OCI-LY3 (cell line): ENCODE results near the gene NRK.

Experiments
- EZH2phosphoT487 ChIP-seq: fragments of 200-600 bp; shearing (Covaris generic); IDR thresholded peaks from 2 replicates; pipeline ENCODE4 v1.6.1; 2018; ENCODE audit warnings: antibody characterized with exemption, mixed run types, low read depth
- TF ChIP-seq, protein P1 (sequence below): fragments of 200-600, 300-600 bp; sonication (generic); IDR thresholded peaks from 2 replicates; pipeline ENCODE4 v1.5.1; 2014; ENCODE audit warnings: antibody characterized with exemption, low read length, low read depth

DNA sequence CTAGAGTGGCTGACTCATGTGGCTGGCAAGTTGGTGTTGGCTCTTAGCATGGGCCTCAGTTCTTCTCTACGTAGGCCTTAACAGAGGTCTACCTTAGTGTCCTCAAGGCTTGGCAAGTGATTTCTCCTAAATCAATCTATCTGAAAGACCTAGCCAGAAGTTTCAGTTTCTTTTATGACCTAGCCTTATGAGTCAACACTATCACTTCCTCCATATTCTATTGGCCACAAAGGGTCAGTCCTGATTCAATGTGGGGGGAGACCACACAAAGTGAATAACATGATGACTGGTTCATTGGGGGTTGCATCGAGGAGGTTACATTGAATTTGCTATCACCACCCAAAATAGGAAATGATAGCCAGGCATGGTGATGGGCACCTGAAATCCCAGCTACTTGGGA is 5.8 kb upstream of the NRK start:
- TF ChIP-seq, protein P1, sequence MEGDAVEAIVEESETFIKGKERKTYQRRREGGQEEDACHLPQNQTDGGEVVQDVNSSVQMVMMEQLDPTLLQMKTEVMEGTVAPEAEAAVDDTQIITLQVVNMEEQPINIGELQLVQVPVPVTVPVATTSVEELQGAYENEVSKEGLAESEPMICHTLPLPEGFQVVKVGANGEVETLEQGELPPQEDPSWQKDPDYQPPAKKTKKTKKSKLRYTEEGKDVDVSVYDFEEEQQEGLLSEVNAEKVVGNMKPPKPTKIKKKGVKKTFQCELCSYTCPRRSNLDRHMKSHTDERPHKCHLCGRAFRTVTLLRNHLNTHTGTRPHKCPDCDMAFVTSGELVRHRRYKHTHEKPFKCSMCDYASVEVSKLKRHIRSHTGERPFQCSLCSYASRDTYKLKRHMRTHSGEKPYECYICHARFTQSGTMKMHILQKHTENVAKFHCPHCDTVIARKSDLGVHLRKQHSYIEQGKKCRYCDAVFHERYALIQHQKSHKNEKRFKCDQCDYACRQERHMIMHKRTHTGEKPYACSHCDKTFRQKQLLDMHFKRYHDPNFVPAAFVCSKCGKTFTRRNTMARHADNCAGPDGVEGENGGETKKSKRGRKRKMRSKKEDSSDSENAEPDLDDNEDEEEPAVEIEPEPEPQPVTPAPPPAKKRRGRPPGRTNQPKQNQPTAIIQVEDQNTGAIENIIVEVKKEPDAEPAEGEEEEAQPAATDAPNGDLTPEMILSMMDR = no peak
- TF ChIP-seq EZH2phosphoT487 = no peak
